ENCODE results near the gene CYBRD1. TPM values are rescaled to one million over a fixed set of nuclear protein-coding genes. Genes with fewer than 3 reads are reported as not detected.

CYBRD1 gene, protein sequence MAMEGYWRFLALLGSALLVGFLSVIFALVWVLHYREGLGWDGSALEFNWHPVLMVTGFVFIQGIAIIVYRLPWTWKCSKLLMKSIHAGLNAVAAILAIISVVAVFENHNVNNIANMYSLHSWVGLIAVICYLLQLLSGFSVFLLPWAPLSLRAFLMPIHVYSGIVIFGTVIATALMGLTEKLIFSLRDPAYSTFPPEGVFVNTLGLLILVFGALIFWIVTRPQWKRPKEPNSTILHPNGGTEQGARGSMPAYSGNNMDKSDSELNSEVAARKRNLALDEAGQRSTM
- total RNA-seq: 5.6 TPM

DNA sequence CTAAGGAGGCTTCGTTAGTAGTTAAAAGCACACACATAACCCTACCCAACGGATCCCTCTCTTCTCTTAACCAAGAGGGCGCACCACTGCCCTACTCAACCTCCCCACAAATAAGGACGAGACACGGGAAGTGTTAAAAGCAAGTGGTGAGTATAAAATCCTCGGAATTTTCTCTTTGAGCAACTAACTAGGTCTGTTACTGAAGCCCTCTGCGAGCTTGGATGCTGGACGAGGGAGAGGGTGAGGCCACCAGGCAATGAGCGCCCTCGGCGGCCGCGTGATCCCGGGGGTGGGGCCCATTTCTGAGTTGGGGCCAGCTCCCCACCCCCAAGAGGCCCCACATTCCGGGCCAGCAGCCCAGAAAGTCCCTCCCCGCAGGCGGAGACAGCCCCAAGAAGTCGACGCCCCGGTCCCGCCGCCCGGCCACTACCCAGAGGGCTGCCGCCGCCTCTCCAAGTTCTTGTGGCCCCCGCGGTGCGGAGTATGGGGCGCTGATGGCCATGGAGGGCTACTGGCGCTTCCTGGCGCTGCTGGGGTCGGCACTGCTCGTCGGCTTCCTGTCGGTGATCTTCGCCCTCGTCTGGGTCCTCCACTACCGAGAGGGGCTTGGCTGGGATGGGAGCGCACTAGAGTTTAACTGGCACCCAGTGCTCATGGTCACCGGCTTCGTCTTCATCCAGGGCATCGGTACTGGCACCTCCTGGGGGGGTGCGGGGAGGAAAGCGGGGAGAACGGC is at the start of gene CYBRD1:
Gene CYBRD1 (plus strand): TSS at position 423 of the 736 bp plus-strand sequence. CDS start 72 bp downstream, at position 495.

Small RNAs within 50 kb of the gene (small RNA-seq; reads per million reads assigned to genes)
- gene AC007969.2 (ENCODE audit: low replicate concordance) (not detected), gene RPL21P38 (ENCODE audit: low replicate concordance) (not detected)

Other genes starting within 250 kb of the CYBRD1 start
- gene METTL8, start 88.5 kb upstream of the CYBRD1 start, total RNA-seq: 22.2 TPM
- 74.5 TPM for gene DCAF17, start 88.2 kb upstream of the CYBRD1 start, total RNA-seq
- gene DYNC1I2, start 165.0 kb downstream of the CYBRD1 start, total RNA-seq: 365 TPM

Measured in parietal lobe (tissue), 2 donors.